Measurements from ENCODE around the gene LRRK1.

The LRRK1 gene

DNA sequence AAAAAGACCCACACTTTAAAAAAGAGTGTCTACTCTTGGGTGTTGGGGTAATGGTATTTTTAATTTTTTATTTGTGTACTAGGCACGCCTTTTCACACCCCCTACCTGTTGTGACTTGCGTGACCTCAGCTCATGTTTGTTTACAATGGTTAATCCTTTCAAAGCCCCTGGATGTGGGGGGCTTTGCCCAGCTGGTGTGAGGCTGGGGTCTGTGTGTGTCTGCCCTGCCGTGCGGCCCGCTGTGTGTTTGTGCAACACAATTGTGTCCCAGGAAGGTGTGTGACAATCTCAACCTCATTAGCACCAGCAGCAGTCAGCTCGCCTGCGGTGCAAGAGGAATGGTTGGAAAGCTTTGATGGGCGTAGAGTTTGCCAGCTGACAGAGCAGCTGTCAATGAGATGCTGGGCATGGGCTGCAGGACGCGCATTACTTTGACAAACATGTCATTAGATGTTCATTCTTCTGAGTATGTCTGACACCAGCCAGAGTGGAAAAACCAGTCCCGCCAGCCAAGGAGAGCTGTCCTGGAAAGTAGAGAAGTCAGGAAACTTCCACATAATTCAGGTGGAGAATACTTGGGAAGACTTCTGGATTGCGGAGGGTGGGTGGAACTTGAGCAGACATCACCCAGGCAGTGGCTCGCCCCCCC, 9.6 kb downstream of the LRRK1 start:
- DNase-seq (ENCODE audit: low spot score), result peak; percentile 44
- CTCF ChIA-PET, result interaction anchor here (0.6 to 2.1 kb wide), 5 partner anchors 11 to 363 kb away, joined by 3 to 7 read pairs (median 4); no protein-coding TSS in a partner anchor
- POLR2A ChIA-PET (ENCODE audit: low non-redundant PET), result no interaction called here
- H3K27ac ChIP-seq, result peak overlapping the region; percentile 76
- TF ChIP-seq, protein P1, sequence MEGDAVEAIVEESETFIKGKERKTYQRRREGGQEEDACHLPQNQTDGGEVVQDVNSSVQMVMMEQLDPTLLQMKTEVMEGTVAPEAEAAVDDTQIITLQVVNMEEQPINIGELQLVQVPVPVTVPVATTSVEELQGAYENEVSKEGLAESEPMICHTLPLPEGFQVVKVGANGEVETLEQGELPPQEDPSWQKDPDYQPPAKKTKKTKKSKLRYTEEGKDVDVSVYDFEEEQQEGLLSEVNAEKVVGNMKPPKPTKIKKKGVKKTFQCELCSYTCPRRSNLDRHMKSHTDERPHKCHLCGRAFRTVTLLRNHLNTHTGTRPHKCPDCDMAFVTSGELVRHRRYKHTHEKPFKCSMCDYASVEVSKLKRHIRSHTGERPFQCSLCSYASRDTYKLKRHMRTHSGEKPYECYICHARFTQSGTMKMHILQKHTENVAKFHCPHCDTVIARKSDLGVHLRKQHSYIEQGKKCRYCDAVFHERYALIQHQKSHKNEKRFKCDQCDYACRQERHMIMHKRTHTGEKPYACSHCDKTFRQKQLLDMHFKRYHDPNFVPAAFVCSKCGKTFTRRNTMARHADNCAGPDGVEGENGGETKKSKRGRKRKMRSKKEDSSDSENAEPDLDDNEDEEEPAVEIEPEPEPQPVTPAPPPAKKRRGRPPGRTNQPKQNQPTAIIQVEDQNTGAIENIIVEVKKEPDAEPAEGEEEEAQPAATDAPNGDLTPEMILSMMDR (conservative IDR thresholded peaks at IDR 0.05; ENCODE audit: low read depth), result no peak

DNA sequence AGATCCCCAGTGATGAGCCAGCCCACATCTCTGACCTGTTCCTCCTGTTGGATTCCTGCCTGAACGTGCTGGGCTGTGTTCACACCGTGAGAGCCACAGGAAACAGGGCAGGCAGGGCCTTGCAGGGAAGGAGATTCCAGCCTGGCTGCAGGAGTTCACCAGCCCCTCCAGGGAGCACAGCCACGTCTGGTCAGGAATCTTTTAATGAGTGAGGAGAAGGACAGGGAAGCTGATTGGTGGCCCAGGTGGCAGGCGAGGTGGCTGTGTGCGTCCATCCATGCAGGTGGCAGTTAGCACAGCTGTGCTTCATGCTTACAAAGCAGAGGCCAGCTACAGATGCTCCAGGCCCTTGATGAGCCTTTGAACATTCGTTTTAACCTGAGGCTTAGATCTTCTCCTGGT, 10.5 kb downstream of the LRRK1 start:
- TF ChIP-seq, protein P1 (conservative IDR thresholded peaks at IDR 0.05; ENCODE audit: low read depth), result no peak
- POLR2A ChIA-PET (ENCODE audit: low non-redundant PET), result interaction anchor here (0.5 kb wide), 1 partner anchor 79 kb away, joined by 3 read pairs; no protein-coding TSS in a partner anchor
- peak overlapping the region; percentile 76 for H3K27ac ChIP-seq
- CTCF ChIA-PET, result interaction anchor here (0.8 to 1.1 kb wide), 3 partner anchors 13 to 574 kb away, joined by 3 to 4 read pairs (median 3); no protein-coding TSS in a partner anchor
- peak; percentile 62 for DNase-seq (ENCODE audit: low spot score)

DNA sequence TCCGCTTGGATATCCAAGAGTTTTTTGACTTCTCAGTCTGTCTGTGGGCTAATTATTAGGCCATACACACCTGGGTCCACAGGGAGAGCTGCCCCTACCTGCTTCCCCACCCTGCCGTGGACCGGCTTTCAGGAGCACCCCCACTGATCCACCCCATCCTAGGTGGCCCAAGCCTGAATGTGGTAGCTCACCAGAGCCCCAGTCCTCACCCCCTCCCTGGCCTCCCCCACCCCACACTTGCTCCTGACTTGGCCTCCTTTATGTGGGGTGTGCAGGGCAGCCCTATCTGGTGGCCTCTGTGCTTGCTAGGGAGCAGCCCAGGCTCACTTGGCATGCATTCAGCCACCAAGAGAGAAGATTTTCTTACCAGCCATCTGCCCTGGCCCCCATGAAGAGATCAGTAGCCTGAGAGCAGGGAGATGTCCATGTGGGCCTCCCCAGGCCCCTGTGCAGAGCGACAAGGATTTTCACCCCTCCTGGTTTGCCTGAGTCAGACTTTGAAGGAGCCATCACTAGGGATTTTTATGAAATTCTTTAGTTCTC, 11.2 kb downstream of the LRRK1 start:
- no peak for DNase-seq (ENCODE audit: low spot score)
- TF ChIP-seq, protein P1 (conservative IDR thresholded peaks at IDR 0.05; ENCODE audit: low read depth), result no peak
- CTCF ChIA-PET, result interaction anchor here (0.8 to 1.1 kb wide), 2 partner anchors 14 to 575 kb away, joined by 3 to 4 read pairs; no protein-coding TSS in a partner anchor
- POLR2A ChIA-PET (ENCODE audit: low non-redundant PET), result no interaction called here
- peak overlapping the region; percentile 76 for H3K27ac ChIP-seq

DNA sequence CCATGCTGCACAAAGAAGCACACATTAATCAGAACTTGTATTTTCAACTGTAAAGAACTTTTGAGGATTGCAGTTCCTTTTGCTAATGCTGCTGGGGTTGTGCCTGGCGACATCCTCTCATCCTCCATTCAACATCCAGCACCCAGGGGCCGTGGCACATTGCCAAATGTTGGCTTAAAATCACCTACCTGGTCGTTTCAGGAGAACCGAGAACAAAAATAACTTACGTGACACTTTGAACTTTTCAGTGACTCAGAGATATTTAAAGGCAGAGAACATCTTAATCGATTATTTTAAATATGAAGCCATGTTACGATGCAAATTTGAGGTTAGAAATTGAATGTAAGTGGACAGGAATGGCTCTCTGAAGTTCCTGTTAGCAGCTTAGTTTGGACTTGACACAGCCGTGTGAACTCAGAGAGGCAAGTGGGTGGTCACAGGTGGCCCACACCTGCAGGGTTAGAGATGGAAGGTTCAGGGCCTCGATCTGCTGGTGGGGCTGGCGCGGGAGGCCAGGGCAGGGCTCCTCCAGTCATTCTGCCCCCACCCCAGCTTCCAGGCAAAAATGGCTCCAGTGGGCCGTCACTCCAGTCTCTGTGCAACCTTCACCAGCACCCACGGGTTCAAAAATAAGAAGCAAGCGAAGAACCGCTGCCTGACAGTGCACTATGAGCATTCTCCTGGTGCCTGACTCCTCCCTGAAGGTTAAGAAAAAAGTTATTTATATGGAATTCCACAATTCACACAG, 12.2 kb downstream of the LRRK1 start:
- CTCF ChIA-PET, result no interaction called here

DNA sequence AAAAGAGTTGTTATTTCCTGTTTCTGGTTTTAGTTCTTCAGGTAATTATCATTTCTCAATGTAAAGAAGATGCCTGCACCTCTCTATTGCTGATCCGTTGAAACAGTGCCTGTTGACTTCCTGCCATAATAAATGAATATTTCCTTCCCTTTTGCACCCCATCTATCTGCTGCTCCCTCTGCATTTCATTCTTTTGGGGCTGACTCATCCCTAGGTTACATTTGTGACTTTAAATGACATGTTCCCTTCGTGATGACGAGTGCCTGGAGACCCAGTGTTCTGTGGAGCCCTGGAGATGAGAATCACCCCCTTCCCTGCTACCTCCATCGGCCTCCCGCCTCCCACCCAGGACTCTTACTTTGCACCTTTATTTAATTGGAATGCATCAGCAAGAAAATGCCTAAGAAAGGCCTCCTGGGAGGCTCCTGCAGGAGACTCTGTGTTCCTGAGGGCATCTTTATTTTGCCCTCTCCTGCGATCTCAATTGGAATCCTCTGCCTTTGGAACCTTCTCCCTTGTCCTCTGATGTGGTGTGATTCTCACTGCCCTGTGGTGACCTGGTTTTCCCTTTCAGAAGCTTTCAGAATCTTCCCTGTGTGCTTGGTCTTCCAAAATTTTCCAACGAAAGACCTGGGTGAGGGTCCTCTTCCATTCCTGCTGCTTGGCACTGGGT, 13.7 kb downstream of the LRRK1 start:
- ChIA-PET CTCF (no interaction called here), POLR2A (ENCODE audit: low non-redundant PET) (no interaction called here)
- TF ChIP-seq, protein P1 (conservative IDR thresholded peaks at IDR 0.05; ENCODE audit: low read depth), result no peak
- H3K27ac ChIP-seq, result no peak overlapping the region
- DNase-seq (ENCODE audit: low spot score), result no peak

More for the DNA sequence above, 12.2 kb downstream of the LRRK1 start:
- POLR2A ChIA-PET (ENCODE audit: low non-redundant PET), result no interaction called here
- TF ChIP-seq, protein P1 (conservative IDR thresholded peaks at IDR 0.05; ENCODE audit: low read depth), result no peak
- no peak for DNase-seq (ENCODE audit: low spot score)
- H3K27ac ChIP-seq, result no peak overlapping the region

DNA sequence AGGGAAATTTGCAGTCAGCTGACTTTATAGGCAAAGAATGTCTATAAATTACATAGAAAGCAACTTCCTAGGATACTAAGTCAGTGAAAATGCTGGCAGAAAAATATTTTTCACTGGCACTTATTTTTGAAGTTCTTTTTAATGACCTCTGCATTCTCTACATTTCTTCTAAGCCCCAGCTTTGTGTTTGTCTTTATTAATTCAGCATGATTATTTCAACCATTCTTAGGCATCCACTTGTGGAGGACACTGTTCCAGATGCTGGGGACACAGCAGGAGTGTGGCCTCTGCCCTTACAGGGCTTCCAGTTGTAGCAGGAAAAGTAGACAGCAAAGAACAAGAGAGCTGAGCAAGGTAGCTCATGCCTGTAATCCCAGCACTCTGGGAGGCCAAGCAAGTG, 15.0 kb downstream of the LRRK1 start:
- no peak overlapping the region for H3K27ac ChIP-seq
- TF ChIP-seq, protein P1 (conservative IDR thresholded peaks at IDR 0.05; ENCODE audit: low read depth), result no peak
- DNase-seq (ENCODE audit: low spot score), result no peak
- ChIA-PET CTCF (no interaction called here), POLR2A (ENCODE audit: low non-redundant PET) (no interaction called here)
